Right lobe of liver (tissue), 4 donors: ENCODE measurements around the gene KIRREL3.

Experiments used
- POLR2A ChIP-seq: fragments of 450-650 bp; IDR thresholded peaks from one replicate; pipeline ENCODE4 v1.6.1; 2017; ENCODE audit warnings: antibody characterized with exemption, mild to moderate bottlenecking
- TF ChIP-seq, protein P1 (sequence below), 4 donors: fragments of 200-600 bp in 3 of 4; fragments of 450-650 bp in 1 of 4; IDR thresholded peaks; one replicate each; pipeline versions ENCODE4 v1.5.1 to v1.8.0; 2016 to 2022; ENCODE audit warnings: antibody characterized with exemption in 4 of 4, mild to moderate bottlenecking in 2 of 4
- donor health status: DM: no; HTN: no; CAD: no.
- donor health status: DM: no; HTN: no; CAD: no.
- donor health status: DM: no; HTN: yes; CAD: no.

DNA sequence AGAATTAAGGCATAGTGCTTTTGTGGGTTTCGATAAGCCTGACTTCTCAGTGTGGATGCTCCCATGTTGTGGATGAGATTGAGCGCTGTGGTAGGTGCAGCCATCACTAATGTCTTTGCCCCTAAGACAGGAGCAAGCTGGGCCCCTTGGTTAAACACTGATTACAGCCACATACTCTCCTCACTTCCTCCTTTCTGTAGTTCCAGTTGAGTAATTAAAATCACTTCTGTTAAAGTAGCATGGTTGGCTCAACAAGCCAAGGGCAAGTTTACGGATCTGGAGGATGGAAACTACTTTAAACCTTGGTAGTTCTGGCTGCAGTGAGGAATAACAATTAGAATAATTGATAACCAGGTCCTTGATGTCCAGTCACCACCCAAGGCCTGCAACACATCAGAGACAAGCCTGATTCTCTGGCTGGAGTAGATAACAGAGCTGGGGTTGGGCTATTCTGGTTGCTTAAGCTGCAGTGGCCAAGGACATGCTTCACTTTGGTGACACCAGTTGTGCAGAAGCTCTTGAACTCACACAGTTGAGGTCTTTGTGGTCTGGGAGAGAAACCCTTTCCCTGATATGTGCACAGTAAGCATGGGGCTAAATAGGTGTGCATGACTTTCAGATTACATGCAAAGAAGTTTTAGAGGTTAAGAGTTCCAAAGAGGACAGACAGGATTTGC is 81.3 kb downstream of the KIRREL3 start:
- TF ChIP-seq, protein P1, sequence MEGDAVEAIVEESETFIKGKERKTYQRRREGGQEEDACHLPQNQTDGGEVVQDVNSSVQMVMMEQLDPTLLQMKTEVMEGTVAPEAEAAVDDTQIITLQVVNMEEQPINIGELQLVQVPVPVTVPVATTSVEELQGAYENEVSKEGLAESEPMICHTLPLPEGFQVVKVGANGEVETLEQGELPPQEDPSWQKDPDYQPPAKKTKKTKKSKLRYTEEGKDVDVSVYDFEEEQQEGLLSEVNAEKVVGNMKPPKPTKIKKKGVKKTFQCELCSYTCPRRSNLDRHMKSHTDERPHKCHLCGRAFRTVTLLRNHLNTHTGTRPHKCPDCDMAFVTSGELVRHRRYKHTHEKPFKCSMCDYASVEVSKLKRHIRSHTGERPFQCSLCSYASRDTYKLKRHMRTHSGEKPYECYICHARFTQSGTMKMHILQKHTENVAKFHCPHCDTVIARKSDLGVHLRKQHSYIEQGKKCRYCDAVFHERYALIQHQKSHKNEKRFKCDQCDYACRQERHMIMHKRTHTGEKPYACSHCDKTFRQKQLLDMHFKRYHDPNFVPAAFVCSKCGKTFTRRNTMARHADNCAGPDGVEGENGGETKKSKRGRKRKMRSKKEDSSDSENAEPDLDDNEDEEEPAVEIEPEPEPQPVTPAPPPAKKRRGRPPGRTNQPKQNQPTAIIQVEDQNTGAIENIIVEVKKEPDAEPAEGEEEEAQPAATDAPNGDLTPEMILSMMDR (IDR thresholded peaks at IDR 0.05), result no peak
- TF ChIP-seq POLR2A, result no peak
